BJ (cell line): ENCODE results near the gene GLS. TPM values are rescaled to one million over a fixed set of nuclear protein-coding genes. Genes with fewer than 3 reads are reported as not detected.

Source experiments
- CTCF ChIA-PET: fragments of 350-600 bp; formaldehyde crosslinking; extraction: SDS; loops from one replicate; lab custom pipeline; 2021; ENCODE audit warnings: antibody characterized with exemption, inconsistent platforms; lab: Yijun Ruan, JAX
- POLR2A ChIA-PET: fragments of 300-600 bp; sonication (Branson Sonifier 250); formaldehyde crosslinking; extraction: SDS; loops from one replicate; lab custom pipeline; 2021; ENCODE audit warnings: antibody characterized with exemption; lab: Charles Lee
- DNase-seq: peaks from one replicate; pipeline ENCODE4 v3.0.0-alpha.2; 2011; ENCODE audit warnings: low read depth
- H3K27me3 ChIP-seq: 2 replicates; pipeline ENCODE4 v1.6.0; 2011; ENCODE audit warnings: low read length; ENCODE audit not compliant: control insufficient read depth, insufficient read depth
- H3K36me3 ChIP-seq: 2 replicates; pipeline ENCODE4 v1.5.1; 2011; ENCODE audit warnings: low read length; ENCODE audit not compliant: control insufficient read depth, insufficient read depth
- H3K4me3 ChIP-seq: 2 replicates; pipeline ENCODE4 v1.5.1; 2011; ENCODE audit warnings: low read depth, mild to moderate bottlenecking, control low read depth, low read length
- CTCF ChIP-seq: IDR thresholded peaks from 2 replicates; pipeline ENCODE4 v1.5.1; 2011; ENCODE audit warnings: low read depth, mild to moderate bottlenecking, control low read depth, inconsistent platforms, low read length, moderate library complexity; ENCODE audit not compliant: insufficient read depth
- polyA plus RNA-seq: library from polyadenylated mRNA; depleted of rRNA; stranded (reverse); fragments of >200 nt; gene quantifications from 2 replicates; pipeline ENCODE4 v1.2.3, GENCODE V29; 2011

The GLS gene
- polyA plus RNA-seq, 1 experiment: 132 TPM

- no peak for TF ChIP-seq CTCF
- peaks cover 2% of the 10 kb centered on the region; the same call in 1 of the 2 replicates for H3K36me3 ChIP-seq
- no peaks in the 10 kb centered on the region for H3K27me3 ChIP-seq
- ChIA-PET CTCF (no interaction called here), POLR2A (interaction anchor here (1.2 kb wide), 1 partner anchor 8 kb away, joined by 7 read pairs; no protein-coding TSS in a partner anchor)
- DNase-seq: no peak
- H3K4me3 ChIP-seq: no peak overlapping the region
Observed at GRCh38 chr2:190891372-190891771, 10.8 kb downstream of the GLS start.

- Histone ChIP-seq H3K27me3 (no peaks in the 10 kb centered on the region), H3K36me3 (peaks cover 2% of the 10 kb centered on the region; the same call in 1 of the 2 replicates), H3K4me3 (no peak overlapping the region)
- no peak for TF ChIP-seq CTCF
- ChIA-PET POLR2A (interaction anchor here (1.2 kb wide), 1 partner anchor 9 kb away, joined by 7 read pairs; no protein-coding TSS in a partner anchor), CTCF (no interaction called here)
- no peak for DNase-seq
Observed at GRCh38 chr2:190891889-190892288, 11.3 kb downstream of the GLS start.

- H3K27me3 ChIP-seq: no peaks in the 10 kb centered on the region
- H3K4me3 ChIP-seq: no peak overlapping the region
- CTCF ChIA-PET: interaction anchor here (0.9 to 1.3 kb wide), 3 partner anchors 11 to 109 kb away, joined by 3 to 4 read pairs (median 4); no protein-coding TSS in a partner anchor
- no peak for DNase-seq
- TF ChIP-seq CTCF: no peak
- POLR2A ChIA-PET: no interaction called here
- H3K36me3 ChIP-seq: peaks cover 2% of the 10 kb centered on the region; the same call in 1 of the 2 replicates
Observed at GRCh38 chr2:190893157-190893556, 12.5 kb downstream of the GLS start.

GRCh38 chr2:190896477-190896876, 15.9 kb downstream of the GLS start:
- TF ChIP-seq CTCF: no peak
- ChIA-PET POLR2A (no interaction called here), CTCF (no interaction called here)
- H3K36me3 ChIP-seq: no peaks in the 10 kb centered on the region
- no peaks in the 10 kb centered on the region for H3K27me3 ChIP-seq
- H3K4me3 ChIP-seq: no peak overlapping the region
- DNase-seq: no peak

- no peak for DNase-seq
- CTCF ChIA-PET: interaction anchor here (1.0 kb wide), 1 partner anchor 10 kb away, joined by 4 read pairs; no protein-coding TSS in a partner anchor
- POLR2A ChIA-PET: interaction anchor here (0.6 kb wide), 2 partner anchors 15 to 57 kb away, joined by 3 to 4 read pairs; no protein-coding TSS in a partner anchor
- peaks cover 2% of the 10 kb centered on the region; the same call in 1 of the 2 replicates for H3K36me3 ChIP-seq
- no peak for TF ChIP-seq CTCF
- H3K27me3 ChIP-seq: no peaks in the 10 kb centered on the region
- H3K4me3 ChIP-seq: no peak overlapping the region
Observed at GRCh38 chr2:190903693-190904450, 23.3 kb downstream of the GLS start.
